Liver (tissue), 3 donors: ENCODE measurements around the gene GRIK2.

ENCODE experiments used
- CTCF ChIP-seq: fragments of 150-350 bp; IDR thresholded peaks from 2 replicates; pipeline ENCODE4 v1.5.1; 2017; ENCODE audit warnings: improper control_type of control experiment, low read depth, low read length; ENCODE audit not compliant: missing input control
- GABPA ChIP-seq, 2 donors: IDR thresholded peaks in 1 of 2; conservative IDR thresholded peaks in 1 of 2; 2 replicates each; pipeline ENCODE4 v1.6.1; 2016; ENCODE audit warnings: antibody characterized with exemption in 2 of 2, mild to moderate bottlenecking in 1 of 2, moderate library complexity in 1 of 2
- HNF4G ChIP-seq: IDR thresholded peaks from 2 replicates; pipeline ENCODE4 v1.6.1; 2016; ENCODE audit warnings: antibody characterized with exemption
- MAX ChIP-seq: IDR thresholded peaks from 2 replicates; pipeline ENCODE4 v1.6.1; 2016; ENCODE audit warnings: antibody characterized with exemption
- RAD21 ChIP-seq, 2 donors: IDR thresholded peaks; 2 replicates each; pipeline ENCODE4 v1.6.1; 2016; ENCODE audit warnings: antibody characterized with exemption in 2 of 2, mild to moderate bottlenecking in 2 of 2
- REST ChIP-seq: IDR thresholded peaks from 2 replicates; pipeline ENCODE4 v1.6.1; 2016; ENCODE audit warnings: antibody characterized with exemption, mild to moderate bottlenecking
- RXRA ChIP-seq, 2 donors: IDR thresholded peaks; 2 replicates each; pipeline ENCODE4 v1.6.1; 2017 to 2018; ENCODE audit warnings: antibody characterized with exemption in 2 of 2, mild to moderate bottlenecking in 1 of 2
- SP1 ChIP-seq: IDR thresholded peaks from 2 replicates; pipeline ENCODE4 v1.6.1; 2018; ENCODE audit warnings: antibody characterized with exemption, mild to moderate bottlenecking
- TAF1 ChIP-seq: conservative IDR thresholded peaks from 2 replicates; pipeline ENCODE4 v1.6.1; 2016; ENCODE audit warnings: antibody characterized with exemption, mild to moderate bottlenecking
- donor health status: healthy.
- donor health status: healthy.

- TF ChIP-seq SP1 (no peak), CTCF (no peak), TAF1 (no peak), GABPA (IDR thresholded peaks at IDR 0.05 in 1 of 2, conservative IDR thresholded peaks at IDR 0.05 in 1 of 2) (no peak), RAD21 (IDR thresholded peaks at IDR 0.05) (no peak), REST (no peak), RXRA (IDR thresholded peaks at IDR 0.05) (no peak), HNF4G (no peak), MAX (no peak)
These were observed 290.4 kb downstream of the GRIK2 start for GRCh38 chr6:101683884-101684283.
